H9 (cell line): ENCODE data around the gene NDUFB10. TPM values are rescaled to one million over a fixed set of nuclear protein-coding genes. Genes with fewer than 3 reads are reported as not detected.
"Not testable (repeated sequence)": the region's sequence is repeated elsewhere in the genome, so short reads cannot be mapped to it uniquely, and the experiment has no call there.

Experiments
- DNase-seq: peaks from one replicate; pipeline ENCODE4 v3.0.0-alpha.2; 2017
- H2AFZ ChIP-seq: one replicate; pipeline ENCODE4 v1.6.1; 2013; ENCODE audit warnings: mild to moderate bottlenecking, low read length, control low read depth, moderate library complexity
- H2AK5ac ChIP-seq: 2 replicates; pipeline ENCODE4 v1.6.1; 2013; ENCODE audit warnings: low read length, control low read depth, mixed read lengths; ENCODE audit not compliant: insufficient read length
- H2BK120ac ChIP-seq: one replicate; pipeline ENCODE4 v1.6.1; 2013; ENCODE audit warnings: low read depth, mild to moderate bottlenecking, low read length, control low read depth, inconsistent platforms; ENCODE audit not compliant: poor library complexity, severe bottlenecking
- H2BK12ac ChIP-seq: 2 replicates; pipeline ENCODE4 v1.6.1; 2013; ENCODE audit warnings: low read length, control low read depth, mixed read lengths, low read depth; ENCODE audit not compliant: insufficient read length
- H2BK15ac ChIP-seq: 2 replicates; pipeline ENCODE4 v1.6.1; 2013; ENCODE audit warnings: low read depth, low read length, control low read depth
- H2BK20ac ChIP-seq: one replicate; pipeline ENCODE4 v1.6.1; 2013; ENCODE audit warnings: low read depth, mild to moderate bottlenecking, low read length, control low read depth, inconsistent platforms; ENCODE audit not compliant: poor library complexity, severe bottlenecking
- H2BK5ac ChIP-seq: 2 replicates; pipeline ENCODE4 v1.6.1; 2013; ENCODE audit warnings: low read length, control low read depth, mixed read lengths; ENCODE audit not compliant: insufficient read length
- H3K14ac ChIP-seq: 2 replicates; pipeline ENCODE4 v1.6.1; 2013; ENCODE audit warnings: low read length, control low read depth; ENCODE audit not compliant: insufficient read depth
- H3K18ac ChIP-seq: 2 replicates; pipeline ENCODE4 v1.6.1; 2013; ENCODE audit warnings: low read depth, mild to moderate bottlenecking, mixed read lengths, low read length, control low read depth; ENCODE audit not compliant: insufficient read length
- H3K23ac ChIP-seq: 2 replicates; pipeline ENCODE4 v1.6.1; 2013; ENCODE audit warnings: low read length, control low read depth, mixed read lengths, low read depth; ENCODE audit not compliant: insufficient read length
- H3K23me2 ChIP-seq: 2 replicates; pipeline ENCODE4 v1.6.1; 2013; ENCODE audit warnings: low read depth, mild to moderate bottlenecking, mixed read lengths, low read length, control low read depth; ENCODE audit not compliant: insufficient read length, poor library complexity, severe bottlenecking
- H3K27ac ChIP-seq: 2 replicates; pipeline ENCODE4 v1.5.1; 2013; ENCODE audit warnings: low read length, control low read depth, mixed read lengths, low read depth; ENCODE audit not compliant: insufficient read length
- H3K27me3 ChIP-seq: 2 replicates; pipeline ENCODE4 v1.6.1; 2013; ENCODE audit warnings: low read length, control low read depth, inconsistent platforms; ENCODE audit not compliant: insufficient read depth
- H3K4ac ChIP-seq: 2 replicates; pipeline ENCODE4 v1.6.1; 2013; ENCODE audit warnings: low read depth, mild to moderate bottlenecking, control low read depth, inconsistent platforms, low read length, moderate library complexity
- H3K4me1 ChIP-seq: 2 replicates; pipeline ENCODE4 v1.6.1; 2013; ENCODE audit warnings: low read length, control low read depth, inconsistent platforms; ENCODE audit not compliant: insufficient read depth
- H3K4me2 ChIP-seq: 2 replicates; pipeline ENCODE4 v1.6.1; 2013; ENCODE audit warnings: low read length, control low read depth, mixed read lengths; ENCODE audit not compliant: insufficient read length, insufficient read depth
- H3K56ac ChIP-seq: 2 replicates; pipeline ENCODE4 v1.6.1; 2013; ENCODE audit warnings: low read depth, mild to moderate bottlenecking, mixed read lengths, low read length, control low read depth; ENCODE audit not compliant: insufficient read length
- H3K79me1 ChIP-seq: 2 replicates; pipeline ENCODE4 v1.6.1; 2013; ENCODE audit warnings: low read depth, mild to moderate bottlenecking, moderate library complexity, low read length, control low read depth, inconsistent platforms; ENCODE audit not compliant: insufficient read depth, poor library complexity, severe bottlenecking
- H3K79me2 ChIP-seq: 2 replicates; pipeline ENCODE4 v1.6.1; 2013; ENCODE audit warnings: low read length, control low read depth, inconsistent platforms; ENCODE audit not compliant: insufficient read depth
- H3K9ac ChIP-seq: 2 replicates; pipeline ENCODE4 v1.6.1; 2013; ENCODE audit warnings: low read length, control low read depth, mixed read lengths; ENCODE audit not compliant: insufficient read length; ENCODE audit errors: extremely low read depth
- H3K9me3 ChIP-seq: one replicate; pipeline ENCODE4 v1.6.1; 2013; ENCODE audit warnings: low read depth, low read length, inconsistent platforms; ENCODE audit not compliant: control insufficient read depth
- H3T11ph ChIP-seq: one replicate; pipeline ENCODE4 v1.6.1; 2013; ENCODE audit warnings: mild to moderate bottlenecking, low read length, control low read depth, inconsistent platforms
- H4K20me1 ChIP-seq: one replicate; pipeline ENCODE4 v1.6.1; 2013; ENCODE audit not compliant: control insufficient read depth, insufficient read length, insufficient read depth
- H4K5ac ChIP-seq: 2 replicates; pipeline ENCODE4 v1.6.1; 2013; ENCODE audit warnings: low read depth, mild to moderate bottlenecking, mixed read lengths, low read length, control low read depth; ENCODE audit not compliant: insufficient read length
- H4K8ac ChIP-seq: replicated peaks from 2 replicates; pipeline ENCODE4 v1.6.1; 2013; ENCODE audit warnings: low read length, control low read depth, mixed read lengths, low read depth; ENCODE audit not compliant: insufficient read length
- H4K91ac ChIP-seq: 2 replicates; pipeline ENCODE4 v1.6.1; 2013; ENCODE audit warnings: low read depth, mild to moderate bottlenecking, moderate library complexity, mixed read lengths, low read length, control low read depth; ENCODE audit not compliant: insufficient read length
- H3K27ac Mint-ChIP-seq, 3 experiments: 2 replicates in 2 of 3; 3 replicates in 1 of 3; pipeline ENCODE4 v1.8.0; 2020 to 2021; ENCODE audit warnings: mixed read lengths in 3 of 3, mild to moderate bottlenecking in 1 of 3, moderate library complexity in 1 of 3
- H3K27me3 Mint-ChIP-seq: 2 replicates; pipeline ENCODE4 v1.8.0; 2021; ENCODE audit warnings: low read depth, mild to moderate bottlenecking, moderate library complexity, mixed read lengths
- H3K36me3 Mint-ChIP-seq, 3 experiments: 2 replicates in 2 of 3; 3 replicates in 1 of 3; pipeline ENCODE4 v1.8.0; 2020 to 2021; ENCODE audit warnings: low read depth in 3 of 3, mixed read lengths in 3 of 3; ENCODE audit not compliant: insufficient read depth in 1 of 3
- H3K4me1 Mint-ChIP-seq, 2 experiments: 2 replicates each; pipeline ENCODE4 v1.8.0; 2020; ENCODE audit warnings: mixed read lengths in 2 of 2
- H3K4me3 Mint-ChIP-seq, 2 experiments: 2 replicates in 1 of 2; 3 replicates in 1 of 2; pipeline ENCODE4 v1.8.0; 2020 to 2021; ENCODE audit warnings: mild to moderate bottlenecking in 2 of 2, mixed read lengths in 2 of 2, moderate library complexity in 1 of 2
- H3K9me3 Mint-ChIP-seq, 2 experiments: 2 replicates in 1 of 2; 3 replicates in 1 of 2; pipeline ENCODE4 v1.8.0; 2020; ENCODE audit warnings: mild to moderate bottlenecking in 2 of 2, mixed read lengths in 2 of 2, moderate library complexity in 1 of 2
- WGBS: extraction: QIAGEN DNeasy Blood & Tissue Kit; methylation state at CpG from one replicate; pipeline ENCODE4 v1.1.7; 2013; ENCODE audit warnings: missing lambda C conversion rate, low lambda C conversion rate, mixed read lengths; ENCODE audit not compliant: insufficient read length; ENCODE audit errors: extremely low coverage; 5-methylcytosine and 5-hydroxymethylcytosine counted together
- total RNA-seq: library from RNA; stranded (reverse); gene quantifications from 2 replicates; pipeline ENCODE4 v1.2.1, GENCODE V29; 2021
- TF ChIP-seq, protein P1 (sequence below): fragments of 200-600 bp; sonication (generic); conservative IDR thresholded peaks from 3 replicates; pipeline ENCODE4 v1.8.0; 2021; ENCODE audit warnings: antibody characterized with exemption, mild to moderate bottlenecking

Gene NDUFB10
- total RNA-seq, 1 experiment from 2014 or later = 191 TPM

DNA sequence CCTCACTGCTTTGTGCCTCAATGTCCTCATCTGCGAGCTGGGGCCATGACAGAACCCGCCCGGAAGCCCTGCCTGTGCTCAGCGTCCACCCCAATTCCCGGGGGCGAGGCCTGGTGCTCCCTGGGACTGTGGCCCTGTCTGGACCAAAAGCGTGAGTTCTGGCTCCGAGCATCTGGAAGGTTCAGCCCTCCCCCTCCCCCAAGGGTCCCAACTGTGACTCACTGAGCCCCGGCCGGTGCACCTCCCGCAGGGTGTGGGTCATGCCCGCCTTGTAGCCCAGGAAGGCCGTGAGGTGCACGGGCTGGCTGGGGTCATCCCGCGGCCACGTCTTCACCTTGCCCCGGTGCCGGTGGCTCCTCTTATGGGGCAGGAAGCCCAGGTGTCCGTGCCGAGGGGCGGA lies 5.6 kb upstream of the NDUFB10 start:
- Histone ChIP-seq H2BK12ac (no peak overlapping the region), H3K4me1 (no peaks in the 10 kb centered on the region), H4K8ac (no peak overlapping the region), H3K79me1 (no peaks in the 10 kb centered on the region), H2BK5ac (no peak overlapping the region), H3K23ac (no peak overlapping the region), H3K27me3 (no peaks in the 10 kb centered on the region), H4K91ac (no peak overlapping the region), H3T11ph (no peak overlapping the region), H3K23me2 (no peaks in the 10 kb centered on the region), H2BK15ac (no peak overlapping the region), H4K5ac (no peak overlapping the region), H3K4ac (no peak overlapping the region), H3K9ac (no peak overlapping the region), H2AFZ (no peak overlapping the region), H2AK5ac (no peak overlapping the region), H3K27ac (no peak overlapping the region), H2BK120ac (no peak overlapping the region), H3K9me3 (no peaks in the 10 kb centered on the region), H3K4me2 (no peak overlapping the region), H4K20me1 (no peaks in the 10 kb centered on the region), H3K14ac (no peak overlapping the region; the same call in 1 of the 2 replicates), H3K56ac (no peak overlapping the region), H3K18ac (no peak overlapping the region), H3K79me2 (no peaks in the 10 kb centered on the region), H2BK20ac (no peak overlapping the region)
- H3K27ac Mint-ChIP-seq = no peak overlapping the region
- no peaks in the 10 kb centered on the region; a peak in 2 of 7 replicates for H3K36me3 Mint-ChIP-seq
- WGBS = no CpG with 5 or more reads among the region's 22 CpGs
- DNase-seq = no peak
- peaks cover 0 to 3% of the 10 kb centered on the region in 2 experiments; a peak in 2 of 5 replicates for H3K9me3 Mint-ChIP-seq
- H3K4me3 Mint-ChIP-seq = no peak overlapping the region
- TF ChIP-seq, protein P1, sequence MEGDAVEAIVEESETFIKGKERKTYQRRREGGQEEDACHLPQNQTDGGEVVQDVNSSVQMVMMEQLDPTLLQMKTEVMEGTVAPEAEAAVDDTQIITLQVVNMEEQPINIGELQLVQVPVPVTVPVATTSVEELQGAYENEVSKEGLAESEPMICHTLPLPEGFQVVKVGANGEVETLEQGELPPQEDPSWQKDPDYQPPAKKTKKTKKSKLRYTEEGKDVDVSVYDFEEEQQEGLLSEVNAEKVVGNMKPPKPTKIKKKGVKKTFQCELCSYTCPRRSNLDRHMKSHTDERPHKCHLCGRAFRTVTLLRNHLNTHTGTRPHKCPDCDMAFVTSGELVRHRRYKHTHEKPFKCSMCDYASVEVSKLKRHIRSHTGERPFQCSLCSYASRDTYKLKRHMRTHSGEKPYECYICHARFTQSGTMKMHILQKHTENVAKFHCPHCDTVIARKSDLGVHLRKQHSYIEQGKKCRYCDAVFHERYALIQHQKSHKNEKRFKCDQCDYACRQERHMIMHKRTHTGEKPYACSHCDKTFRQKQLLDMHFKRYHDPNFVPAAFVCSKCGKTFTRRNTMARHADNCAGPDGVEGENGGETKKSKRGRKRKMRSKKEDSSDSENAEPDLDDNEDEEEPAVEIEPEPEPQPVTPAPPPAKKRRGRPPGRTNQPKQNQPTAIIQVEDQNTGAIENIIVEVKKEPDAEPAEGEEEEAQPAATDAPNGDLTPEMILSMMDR = no peak
- H3K4me1 Mint-ChIP-seq = peaks cover 4 to 5% of the 10 kb centered on the region in 2 experiments; a peak in 2 of 4 replicates
- H3K27me3 Mint-ChIP-seq = peaks cover 19% of the 10 kb centered on the region

DNA sequence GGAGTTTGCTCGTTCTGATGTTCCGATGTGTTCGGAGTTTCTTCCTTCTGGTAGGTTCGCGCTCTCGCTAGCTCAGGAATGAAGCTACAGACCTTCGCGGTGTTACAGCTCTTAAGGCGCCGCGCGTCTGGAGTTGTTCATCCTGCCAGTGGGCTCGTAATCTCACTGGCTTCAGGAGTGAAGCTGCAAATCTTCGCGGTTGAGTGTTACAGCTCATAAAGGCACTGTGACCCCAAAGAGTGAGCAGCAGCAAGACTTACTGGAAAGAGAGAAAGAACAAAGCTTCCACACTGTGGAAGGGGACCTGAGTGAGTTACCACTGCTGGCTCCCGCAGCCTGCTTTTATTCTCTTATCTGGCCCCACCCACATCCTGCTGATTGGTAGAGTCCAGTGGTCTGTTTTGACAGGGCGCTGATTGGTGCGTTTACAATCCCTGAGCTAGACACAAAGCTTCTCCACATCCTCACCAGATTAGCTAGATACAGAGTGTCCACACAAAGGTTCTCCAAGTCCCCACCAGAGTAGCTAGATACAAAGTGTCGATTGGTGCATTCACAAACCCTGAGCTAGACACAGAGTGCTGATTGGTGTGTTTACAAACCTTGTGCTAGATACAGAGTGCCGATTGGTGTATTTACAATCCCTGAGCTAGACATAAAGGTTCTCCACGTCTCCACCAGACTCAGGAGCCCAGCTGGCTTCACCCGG lies 1.8 kb upstream of the NDUFB10 start:
- not testable (repeated sequence) for H3K9me3 ChIP-seq, H3K23ac ChIP-seq, H3K9me3 Mint-ChIP-seq, H3K27ac ChIP-seq, H2BK12ac ChIP-seq, H3K4ac ChIP-seq, H3K4me1 ChIP-seq, H2BK120ac ChIP-seq, H3T11ph ChIP-seq, H3K79me2 ChIP-seq, H3K4me2 ChIP-seq, H3K27me3 ChIP-seq, H3K18ac ChIP-seq, H4K91ac ChIP-seq, H3K56ac ChIP-seq, H4K8ac ChIP-seq, H2AFZ ChIP-seq, H4K20me1 ChIP-seq, H2BK15ac ChIP-seq, H3K9ac ChIP-seq, H3K23me2 ChIP-seq, H2AK5ac ChIP-seq, H4K5ac ChIP-seq, H3K79me1 ChIP-seq, H3K27ac Mint-ChIP-seq, H2BK20ac ChIP-seq, H3K14ac ChIP-seq, H2BK5ac ChIP-seq, DNase-seq
- whole genome bisulfite sequencing = no CpG with 5 or more reads among the region's 22 CpGs
- Mint-ChIP-seq H3K4me1 (peaks cover 24 to 30% of the 10 kb centered on the region in 2 experiments), H3K4me3 (peak overlapping the region in 1 of 2 experiments; percentile 29; a peak in 1 of 5 replicates), H3K27me3 (peaks cover 24% of the 10 kb centered on the region), H3K36me3 (peaks cover 10 to 20% (median 16%) of the 10 kb centered on the region in 3 experiments)
